Raji (cell line): ENCODE measurements around the gene P2RY14.

Source experiments
- POLR2A ChIP-seq: IDR thresholded peaks from 2 replicates; pipeline ENCODE4 v1.6.1; 2011; ENCODE audit warnings: low read depth, low read length, control low read depth; ENCODE audit not compliant: insufficient read depth

P2RY14 gene

GRCh38 chr3:151278230-151278629, at the start of gene P2RY14:
Gene P2RY14, minus strand, starts transcription at chr3:151278542. Its CDS starts 64,226 bp downstream, at chr3:151214316.
- TF ChIP-seq POLR2A = no peak

- TF ChIP-seq POLR2A = no peak
Observed at GRCh38 chr3:151327571-151328198, 49.3 kb upstream of the P2RY14 start.

GRCh38 chr3:151322511-151322910, 44.2 kb upstream of the P2RY14 start:
- no peak for TF ChIP-seq POLR2A

GRCh38 chr3:151321526-151321925, 43.2 kb upstream of the P2RY14 start:
- no peak for TF ChIP-seq POLR2A

GRCh38 chr3:151320131-151320530, 41.8 kb upstream of the P2RY14 start:
- no peak for TF ChIP-seq POLR2A

- TF ChIP-seq POLR2A = no peak
Observed at GRCh38 chr3:151319628-151320027, 41.3 kb upstream of the P2RY14 start.

GRCh38 chr3:151318991-151319390, 40.6 kb upstream of the P2RY14 start:
- no peak for TF ChIP-seq POLR2A

- no peak for TF ChIP-seq POLR2A
Observed at GRCh38 chr3:151318313-151318712, 40.0 kb upstream of the P2RY14 start.

- TF ChIP-seq POLR2A = no peak
Observed at GRCh38 chr3:151316267-151316991, 38.1 kb upstream of the P2RY14 start, which contains the start of gene GPR87. Gene GPR87, minus strand, starts transcription at chr3:151316820. Its CDS starts 16,720 bp downstream, at chr3:151300100.

GRCh38 chr3:151315846-151316245, 37.5 kb upstream of the P2RY14 start:
- no peak for TF ChIP-seq POLR2A

GRCh38 chr3:151315136-151315535, 36.8 kb upstream of the P2RY14 start:
- TF ChIP-seq POLR2A = no peak

- no peak for TF ChIP-seq POLR2A
Observed at GRCh38 chr3:151314593-151314992, 36.3 kb upstream of the P2RY14 start.

GRCh38 chr3:151314137-151314536, 35.8 kb upstream of the P2RY14 start:
- no peak for TF ChIP-seq POLR2A

- TF ChIP-seq POLR2A = no peak
Observed at GRCh38 chr3:151312972-151313371, 34.6 kb upstream of the P2RY14 start.

GRCh38 chr3:151309566-151309965, 31.2 kb upstream of the P2RY14 start:
- no peak for TF ChIP-seq POLR2A
